GM13976 (cell line): ENCODE results near the gene PRM3.
"Not testable (repeated sequence)": the region's sequence is repeated elsewhere in the genome, so short reads cannot be mapped to it uniquely, and the experiment has no call there.

Experiments
- DNase-seq: peaks from one replicate; pipeline ENCODE4 v3.0.0; 2012; ENCODE audit warnings: low spot score
- CTCF ChIP-seq: IDR thresholded peaks from 2 replicates; pipeline ENCODE4 v1.5.1; 2012; ENCODE audit warnings: borderline replicate concordance, mild to moderate bottlenecking; ENCODE audit not compliant: insufficient read depth; ENCODE audit errors: extremely low read depth, missing control alignments, control extremely low read depth
- in situ Hi-C: fragments of 300-500 bp; cut with MboI; formaldehyde crosslinking; loops from one replicate; pipeline ENCODE4 v1.12.0; 2022; ENCODE audit warnings: low sequenced_read_pairs, mixed read lengths, inconsistent platforms; ENCODE audit not compliant: unreplicated experiment

Gene PRM3

GRCh38 chr16:11303405-11304138 is 30.1 kb upstream of the PRM3 start:
- in situ Hi-C loops: no loop called here
- DNase-seq: no peak

GRCh38 chr16:11302977-11303376 is 29.5 kb upstream of the PRM3 start:
- no peak for DNase-seq
- no peak for TF ChIP-seq CTCF
- in situ Hi-C loops: no loop called here

More at GRCh38 chr16:11303405-11304138, 30.1 kb upstream of the PRM3 start:
- TF ChIP-seq CTCF: no peak

GRCh38 chr16:11301645-11302501 is 28.4 kb upstream of the PRM3 start:
- no peak for TF ChIP-seq CTCF
- no peak for DNase-seq
- in situ Hi-C loops: no loop called here

GRCh38 chr16:11300560-11300892 is 27.1 kb upstream of the PRM3 start:
- no peak for TF ChIP-seq CTCF
- no peak for DNase-seq
- in situ Hi-C loops: no loop called here

- DNase-seq: no peak
- in situ Hi-C loops: no loop called here
- TF ChIP-seq CTCF: no peak
Measured at GRCh38 chr16:11299865-11300559, 26.6 kb upstream of the PRM3 start.

GRCh38 chr16:11298950-11299547 is 25.6 kb upstream of the PRM3 start:
- in situ Hi-C loops: not testable (repeated sequence)
- peak; percentile 62 for DNase-seq
